Left ventricle myocardium inferior (tissue), 1 donor: Measurements from ENCODE around the gene CCR7. TPM values are rescaled to one million over a fixed set of nuclear protein-coding genes. Genes with fewer than 3 reads are reported as not detected.

Experiments used
- DNase-seq: peaks from one replicate; pipeline ENCODE4 v3.0.0-alpha.2; 2020
- H3K27ac ChIP-seq: fragments of 200-600 bp; replicated peaks from 2 replicates; pipeline ENCODE4 v1.8.0; 2021
- H3K27me3 ChIP-seq: fragments of 200-600 bp; 2 replicates; pipeline ENCODE4 v1.8.0; 2021; ENCODE audit warnings: low read depth
- H3K36me3 ChIP-seq: fragments of 200-600 bp; 2 replicates; pipeline ENCODE4 v1.8.0; 2021
- H3K4me1 ChIP-seq: fragments of 200-600 bp; 2 replicates; pipeline ENCODE4 v1.8.0; 2021
- H3K4me3 ChIP-seq: fragments of 200-600 bp; 2 replicates; pipeline ENCODE4 v1.8.0; 2021; ENCODE audit warnings: mild to moderate bottlenecking, moderate library complexity
- H3K9me3 ChIP-seq: fragments of 200-600 bp; replicated peaks from 2 replicates; pipeline ENCODE4 v1.8.0; 2021
- CTCF ChIP-seq: fragments of 200-600 bp; IDR thresholded peaks from 2 replicates; pipeline ENCODE4 v1.8.0; 2021; ENCODE audit warnings: antibody characterized with exemption, mild to moderate bottlenecking, borderline replicate concordance
- intact Hi-C: fragments of 100-400 bp; cut with micrococcal nuclease; formaldehyde crosslinking; loops from one replicate; pipeline ENCODE4 v1.11.0; 2022
- total RNA-seq: library from RNA; stranded (reverse); fragmentation: NEBNext Ultra II Directional; extraction: Animal tissue kit (Norgen Biotek cat#: 25700); gene quantifications from one replicate; pipeline ENCODE4 v1.2.1, GENCODE V29; 2021
- donor health status: DM: no; HTN: yes; CAD: no; lungs with severe emphysema.

CCR7 gene
- total RNA-seq, 1 donor from 2014 or later = not detected

- Histone ChIP-seq H3K4me3 (no peak overlapping the region), H3K27ac (peak overlapping the region; percentile 33), H3K27me3 (no peaks in the 10 kb centered on the region), H3K4me1 (peaks cover 7% of the 10 kb centered on the region), H3K36me3 (no peaks in the 10 kb centered on the region), H3K9me3 (no peaks in the 10 kb centered on the region)
- intact Hi-C loops = no loop called here
- no peak for DNase-seq
- TF ChIP-seq CTCF = no peak
These were observed 55.0 kb downstream of the CCR7 start for GRCh38 chr17:40510328-40510648.

- intact Hi-C loops = no loop called here
These were observed 55.5 kb downstream of the CCR7 start for GRCh38 chr17:40509626-40510327.

GRCh38 chr17:40506786-40507185 lies 58.5 kb downstream of the CCR7 start:
- DNase-seq = no peak
- intact Hi-C loops = no loop called here
- H3K4me3 ChIP-seq = no peak overlapping the region
- H3K27me3 ChIP-seq = no peaks in the 10 kb centered on the region
- TF ChIP-seq CTCF = no peak
- H3K36me3 ChIP-seq = no peaks in the 10 kb centered on the region
- no peak overlapping the region for H3K27ac ChIP-seq
- H3K9me3 ChIP-seq = peaks cover 14% of the 10 kb centered on the region
- peaks cover 7% of the 10 kb centered on the region for H3K4me1 ChIP-seq

More at GRCh38 chr17:40509626-40510327, 55.5 kb downstream of the CCR7 start:
- no peak for TF ChIP-seq CTCF
- Histone ChIP-seq H3K4me1 (peaks cover 7% of the 10 kb centered on the region), H3K36me3 (no peaks in the 10 kb centered on the region), H3K27ac (peak overlapping the region; percentile 33), H3K4me3 (no peak overlapping the region), H3K9me3 (no peaks in the 10 kb centered on the region), H3K27me3 (no peaks in the 10 kb centered on the region)
- no peak for DNase-seq

Other genes starting within 250 kb of the CCR7 start
- 0.88 TPM for gene GJD3, start 200.7 kb downstream of the CCR7 start, total RNA-seq
- 2.1 TPM for gene TOP2A, start 147.6 kb downstream of the CCR7 start, total RNA-seq
- gene IGFBP4, start 122.0 kb downstream of the CCR7 start, total RNA-seq = 130 TPM
- not detected for gene TNS4, start 63.8 kb downstream of the CCR7 start, total RNA-seq
- 58.6 TPM for gene SMARCE1, start 82.3 kb upstream of the CCR7 start, total RNA-seq
- 0.38 TPM for gene KRT222, start 99.7 kb upstream of the CCR7 start, total RNA-seq
- gene KRT24, start 138.3 kb upstream of the CCR7 start, total RNA-seq = not detected
- gene KRT25, start 189.9 kb upstream of the CCR7 start, total RNA-seq = not detected
- gene KRT26, start 206.7 kb upstream of the CCR7 start, total RNA-seq = not detected
- gene KRT27, start 217.1 kb upstream of the CCR7 start, total RNA-seq = not detected
- not detected for gene KRT28, start 234.5 kb upstream of the CCR7 start, total RNA-seq